Measurements from ENCODE around the gene PACS2.
A peak's percentile ranks its signal among the peaks of the same experiment; 100 is the strongest.
"Not testable (repeated sequence)": the region's sequence is repeated elsewhere in the genome, so short reads cannot be mapped to it uniquely, and the experiment has no call there.

The PACS2 gene

GRCh38 chr14:105288936-105289335, 25.6 kb upstream of the PACS2 start:
- DNase-seq (ENCODE audit: low spot score): not testable (repeated sequence)

- no peak for DNase-seq (ENCODE audit: low spot score)
Measured at GRCh38 chr14:105290621-105291346, 23.8 kb upstream of the PACS2 start.

GRCh38 chr14:105292826-105293711, 21.5 kb upstream of the PACS2 start:
- no peak for DNase-seq (ENCODE audit: low spot score)

- DNase-seq (ENCODE audit: low spot score): peak; percentile 79
Measured at GRCh38 chr14:105294142-105294597, 20.4 kb upstream of the PACS2 start.

- not testable (repeated sequence) for DNase-seq (ENCODE audit: low spot score)
Measured at GRCh38 chr14:105297311-105297710, 17.2 kb upstream of the PACS2 start.

- no peak for DNase-seq (ENCODE audit: low spot score)
Measured at GRCh38 chr14:105299654-105300541, 14.7 kb upstream of the PACS2 start.

GRCh38 chr14:105300542-105301102, 13.9 kb upstream of the PACS2 start, which contains the start of gene BRF1:
TSS of gene BRF1 (minus strand) at chr14:105301001. CDS start at chr14:105300629, 372 bp downstream.
- DNase-seq (ENCODE audit: low spot score): no peak

- peak; percentile 94 for DNase-seq (ENCODE audit: low spot score)
Measured at GRCh38 chr14:105301103-105301914, 13.2 kb upstream of the PACS2 start.

GRCh38 chr14:105301915-105302249, 12.7 kb upstream of the PACS2 start:
- not testable (repeated sequence) for DNase-seq (ENCODE audit: low spot score)

- no peak for DNase-seq (ENCODE audit: low spot score)
Measured at GRCh38 chr14:105303949-105304348, 10.6 kb upstream of the PACS2 start.

- DNase-seq (ENCODE audit: low spot score): no peak
Measured at GRCh38 chr14:105304565-105304964, 10.0 kb upstream of the PACS2 start.

GRCh38 chr14:105305345-105305744, 9.2 kb upstream of the PACS2 start:
- DNase-seq (ENCODE audit: low spot score): no peak

- DNase-seq (ENCODE audit: low spot score): no peak
Measured at GRCh38 chr14:105305791-105306190, 8.8 kb upstream of the PACS2 start.

GRCh38 chr14:105307052-105307727, 7.4 kb upstream of the PACS2 start:
- DNase-seq (ENCODE audit: low spot score): no peak

GRCh38 chr14:105309371-105309770, 5.2 kb upstream of the PACS2 start:
- DNase-seq (ENCODE audit: low spot score): no peak

- no peak for DNase-seq (ENCODE audit: low spot score)
Measured at GRCh38 chr14:105311838-105312237, 2.7 kb upstream of the PACS2 start.

- peak; percentile 94 for DNase-seq (ENCODE audit: low spot score)
Measured at GRCh38 chr14:105312973-105313372, 1.6 kb upstream of the PACS2 start.

GRCh38 chr14:105313381-105314286, 914 bp upstream of the PACS2 start:
- DNase-seq (ENCODE audit: low spot score): no peak

GRCh38 chr14:105315211-105315721, 718 bp downstream of the PACS2 start:
- no peak for DNase-seq (ENCODE audit: low spot score)

Data from pons (tissue), 1 donor.